Natural killer cell (primary cell): Measurements from ENCODE around the gene RWDD4. TPM values are rescaled to one million over a fixed set of nuclear protein-coding genes. Genes with fewer than 3 reads are reported as not detected.

ENCODE experiments used
- ATAC-seq, 3 donors: fragments of 150-1000 bp in 2 of 3; fragments of 200-7000 bp in 1 of 3; cut with Tn5 transposase; 1 replicate in 1 of 3; 2 replicates in 2 of 3; pipeline ENCODE4 v1.10.0; 2021; ENCODE audit warnings: mild to moderate bottlenecking in 2 of 3, moderate library complexity in 2 of 3
- DNase-seq, 2 donors: peaks; one replicate each; pipeline versions ENCODE4 v3.0.0 to v3.0.0-alpha.2; 2013 to 2021; ENCODE audit warnings: mixed read lengths in 1 of 2
- H3K27ac ChIP-seq: one replicate; pipeline ENCODE4 v1.5.1; 2013; ENCODE audit warnings: mild to moderate bottlenecking, low read length
- H3K27me3 ChIP-seq: one replicate; pipeline ENCODE4 v1.6.1; 2013; ENCODE audit warnings: low read length; ENCODE audit not compliant: control insufficient read depth, insufficient read depth
- H3K36me3 ChIP-seq: one replicate; pipeline ENCODE4 v1.6.1; 2013; ENCODE audit warnings: low read length; ENCODE audit not compliant: control insufficient read depth, insufficient read depth
- H3K4me1 ChIP-seq: one replicate; pipeline ENCODE4 v1.6.1; 2013; ENCODE audit warnings: low read length; ENCODE audit not compliant: control insufficient read depth, insufficient read depth
- H3K4me3 ChIP-seq: one replicate; pipeline ENCODE4 v1.5.1; 2013; ENCODE audit warnings: low read length
- H3K9me3 ChIP-seq: one replicate; pipeline ENCODE4 v1.6.1; 2013; ENCODE audit warnings: low read length; ENCODE audit not compliant: control insufficient read depth, insufficient read depth
- H3K27ac Mint-ChIP-seq, 2 donors: one replicate each; pipeline ENCODE4 v1.8.0; 2022; ENCODE audit warnings: mild to moderate bottlenecking in 2 of 2, mixed read lengths in 2 of 2, moderate library complexity in 1 of 2
- H3K27me3 Mint-ChIP-seq, 2 donors: one replicate each; pipeline ENCODE4 v1.8.0; 2022; ENCODE audit warnings: low read depth in 2 of 2, mixed read lengths in 2 of 2
- H3K36me3 Mint-ChIP-seq: one replicate; pipeline ENCODE4 v1.8.0; 2022; ENCODE audit warnings: mixed read lengths
- H3K4me1 Mint-ChIP-seq, 2 donors: one replicate each; pipeline ENCODE4 v1.8.0; 2022; ENCODE audit warnings: mixed read lengths in 2 of 2
- H3K4me3 Mint-ChIP-seq: one replicate; pipeline ENCODE4 v1.8.0; 2022; ENCODE audit warnings: mild to moderate bottlenecking, moderate library complexity, mixed read lengths
- H3K9me3 Mint-ChIP-seq, 2 donors: one replicate each; pipeline ENCODE4 v1.8.0; 2022; ENCODE audit warnings: mixed read lengths in 2 of 2
- CTCF ChIP-seq: fragments of 200-600 bp; IDR thresholded peaks from one replicate; pipeline ENCODE4 v1.8.0; 2022; ENCODE audit warnings: antibody characterized with exemption
- WGBS: methylation state at CpG from one replicate; pipeline ENCODE4 v1.1.7; 2013; ENCODE audit warnings: missing lambda C conversion rate; ENCODE audit not compliant: insufficient coverage; 5-methylcytosine and 5-hydroxymethylcytosine counted together
- intact Hi-C: fragments of 100-400 bp; cut with micrococcal nuclease; formaldehyde crosslinking; loops from one replicate; pipeline ENCODE4 v1.14.2; 2022
- total RNA-seq, 4 donors: library from RNA; stranded (reverse); fragments of 120-200 nt in 1 of 4; gene quantifications; one replicate each; pipeline versions ENCODE4 v1.2.3 to v1.2.4, GENCODE V29; 2013 to 2022

The RWDD4 gene
- total RNA-seq, 3 donors from 2014 or later (not counting 1 experiment from before 2014, with no cell fraction given) = 14.3 to 20.7 (median 17.6) TPM

- Histone ChIP-seq H3K27me3 (no peaks in the 10 kb centered on the region), H3K36me3 (no peaks in the 10 kb centered on the region), H3K4me1 (no peaks in the 10 kb centered on the region), H3K9me3 (no peaks in the 10 kb centered on the region), H3K27ac (no peak overlapping the region), H3K4me3 (no peak overlapping the region)
- H3K27me3 Mint-ChIP-seq = no peaks in the 10 kb centered on the region
- H3K4me1 Mint-ChIP-seq = peaks cover 0 to 4% of the 10 kb centered on the region in 2 donors
- no peaks in the 10 kb centered on the region for H3K36me3 Mint-ChIP-seq
- ATAC-seq (no peak), DNase-seq (no peak)
- no peaks in the 10 kb centered on the region for H3K9me3 Mint-ChIP-seq
- intact Hi-C loops = no loop called here
- TF ChIP-seq CTCF = no peak
- 77% methylated on average over 7 of the region's 10 CpGs for WGBS
- H3K4me3 Mint-ChIP-seq = no peak overlapping the region
- no peak overlapping the region for H3K27ac Mint-ChIP-seq
These were observed 23.7 kb downstream of the RWDD4 start for GRCh38 chr4:183635321-183635720.

GRCh38 chr4:183633476-183634400, 25.2 kb downstream of the RWDD4 start:
- no peak overlapping the region for H3K4me3 ChIP-seq
- no peak overlapping the region for H3K27ac ChIP-seq
- WGBS = 85% methylated on average over 8 of the region's 11 CpGs
- H3K36me3 ChIP-seq = no peaks in the 10 kb centered on the region
- H3K9me3 Mint-ChIP-seq = no peaks in the 10 kb centered on the region
- no peak overlapping the region for H3K4me3 Mint-ChIP-seq
- H3K36me3 Mint-ChIP-seq = no peaks in the 10 kb centered on the region
- H3K27ac Mint-ChIP-seq = no peak overlapping the region
- TF ChIP-seq CTCF = no peak
- no peak for ATAC-seq
- intact Hi-C loops = no loop called here
- no peaks in the 10 kb centered on the region for H3K4me1 ChIP-seq
- no peaks in the 10 kb centered on the region for H3K27me3 ChIP-seq
- H3K27me3 Mint-ChIP-seq = no peaks in the 10 kb centered on the region
- no peak for DNase-seq
- H3K9me3 ChIP-seq = no peaks in the 10 kb centered on the region
- H3K4me1 Mint-ChIP-seq = peaks cover 0 to 4% of the 10 kb centered on the region in 2 donors

GRCh38 chr4:183632689-183633088, 26.3 kb downstream of the RWDD4 start:
- H3K9me3 Mint-ChIP-seq = no peaks in the 10 kb centered on the region
- Histone ChIP-seq H3K4me3 (no peak overlapping the region), H3K9me3 (no peaks in the 10 kb centered on the region), H3K27ac (no peak overlapping the region), H3K27me3 (no peaks in the 10 kb centered on the region), H3K36me3 (no peaks in the 10 kb centered on the region), H3K4me1 (no peaks in the 10 kb centered on the region)
- ATAC-seq (no peak), DNase-seq (no peak)
- no peaks in the 10 kb centered on the region for H3K27me3 Mint-ChIP-seq
- WGBS = 93% methylated on average over 12 of the region's 12 CpGs
- no peak overlapping the region for H3K27ac Mint-ChIP-seq
- intact Hi-C loops = no loop called here
- H3K4me1 Mint-ChIP-seq = peaks cover 0 to 4% of the 10 kb centered on the region in 2 donors
- H3K4me3 Mint-ChIP-seq = no peak overlapping the region
- TF ChIP-seq CTCF = no peak
- H3K36me3 Mint-ChIP-seq = no peaks in the 10 kb centered on the region
